GM19324 (cell line): ENCODE data around the gene SIRPD.
"Not testable (repeated sequence)": the region's sequence is repeated elsewhere in the genome, so short reads cannot be mapped to it uniquely, and the experiment has no call there.

Source experiments
- ATAC-seq: cut with Tn5 transposase; IDR thresholded peaks from one replicate; pipeline ENCODE4 v1.9.1; 2021; ENCODE audit warnings: mild to moderate bottlenecking, moderate library complexity; ENCODE audit not compliant: unreplicated experiment, low FRiP score

SIRPD gene

GRCh38 chr20:1557605-1558004 is at the start of gene SIRPD:
TSS of gene SIRPD (minus strand) at chr20:1557705. CDS start at chr20:1557653, 52 bp downstream.
- no peak for ATAC-seq

DNA sequence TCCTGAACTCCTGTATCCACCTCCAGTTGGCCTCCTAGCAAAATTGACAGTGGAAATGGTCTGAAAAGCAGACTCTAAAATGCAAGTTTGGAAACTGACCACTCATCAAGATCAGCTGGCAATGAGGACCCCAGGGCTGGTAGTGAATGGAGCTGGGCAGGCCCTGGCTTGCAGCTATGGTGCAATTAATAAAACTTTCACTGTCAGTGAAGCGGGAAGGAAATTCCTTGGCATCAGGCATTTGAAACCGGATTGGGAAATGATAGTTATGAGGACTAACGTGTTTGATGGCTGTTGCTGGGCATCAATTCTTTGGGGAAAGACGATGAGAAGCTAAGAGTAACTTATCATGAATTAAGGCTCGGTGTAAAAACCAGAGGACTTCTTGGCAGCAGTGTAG is 43.2 kb upstream of the SIRPD start:
- ATAC-seq = no peak

DNA sequence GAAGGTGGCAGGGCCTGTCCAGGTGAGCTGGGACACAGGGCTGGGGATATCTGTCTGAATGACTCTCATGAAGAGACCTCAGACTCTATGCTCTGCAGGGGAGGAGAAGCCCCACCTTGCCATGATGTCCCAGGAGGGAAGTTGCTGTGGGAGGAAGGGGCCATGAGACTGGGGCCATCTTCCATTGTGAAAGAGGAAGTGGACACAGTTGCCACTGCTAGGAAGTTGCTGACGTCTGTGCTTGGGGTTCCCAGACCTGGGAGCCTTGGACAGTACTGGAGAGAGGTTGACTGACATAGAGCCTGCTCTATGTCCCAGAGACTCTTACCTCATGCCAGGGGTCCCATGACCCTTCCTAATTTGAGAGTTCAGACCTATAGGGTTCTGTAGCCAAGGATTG is 37.8 kb upstream of the SIRPD start:
- no peak for ATAC-seq

DNA sequence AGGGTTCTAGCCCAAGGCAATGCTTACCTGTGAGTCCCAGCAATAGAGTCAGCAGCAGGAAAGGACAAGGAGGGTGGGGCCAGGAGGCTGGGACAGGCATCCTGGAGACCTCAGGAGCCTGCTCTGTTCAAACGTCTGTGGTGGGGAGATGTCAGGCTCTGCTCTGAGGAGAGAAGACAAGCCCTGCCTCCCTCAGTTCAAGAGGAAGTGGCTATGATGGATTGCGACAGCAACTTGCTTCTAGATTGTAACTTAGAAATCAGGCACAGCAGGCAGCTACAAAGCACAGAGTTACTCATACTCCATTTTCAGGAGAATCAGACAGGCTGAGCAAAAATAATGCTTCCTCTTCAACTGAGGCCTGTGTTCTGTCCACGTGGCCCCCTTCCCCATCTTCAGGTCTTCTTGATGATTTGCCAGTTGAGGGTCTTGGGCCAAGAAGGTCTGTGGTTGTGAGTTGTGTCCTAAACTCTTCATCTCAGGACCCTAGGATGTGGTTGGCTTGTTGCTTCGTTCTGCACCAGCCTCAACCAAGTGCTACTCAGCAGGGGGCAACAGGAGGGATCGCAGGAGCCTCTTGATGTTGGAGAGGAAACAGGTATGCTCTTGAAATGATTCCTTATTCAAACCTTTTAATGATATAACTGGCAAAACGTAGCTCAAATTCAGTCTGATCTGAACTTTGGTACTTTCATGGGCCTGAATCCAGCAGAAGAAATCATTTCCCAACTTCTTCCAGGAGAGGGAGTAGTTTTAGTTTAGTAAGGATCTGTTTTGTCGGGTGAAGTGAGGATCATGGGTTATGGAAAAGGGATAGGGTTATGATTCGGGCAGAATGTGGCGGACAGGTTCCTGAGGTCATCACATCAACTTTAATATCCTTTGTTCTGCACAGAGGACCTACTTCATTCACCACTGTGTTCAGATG is 31.3 kb upstream of the SIRPD start:
- ATAC-seq = no peak

DNA sequence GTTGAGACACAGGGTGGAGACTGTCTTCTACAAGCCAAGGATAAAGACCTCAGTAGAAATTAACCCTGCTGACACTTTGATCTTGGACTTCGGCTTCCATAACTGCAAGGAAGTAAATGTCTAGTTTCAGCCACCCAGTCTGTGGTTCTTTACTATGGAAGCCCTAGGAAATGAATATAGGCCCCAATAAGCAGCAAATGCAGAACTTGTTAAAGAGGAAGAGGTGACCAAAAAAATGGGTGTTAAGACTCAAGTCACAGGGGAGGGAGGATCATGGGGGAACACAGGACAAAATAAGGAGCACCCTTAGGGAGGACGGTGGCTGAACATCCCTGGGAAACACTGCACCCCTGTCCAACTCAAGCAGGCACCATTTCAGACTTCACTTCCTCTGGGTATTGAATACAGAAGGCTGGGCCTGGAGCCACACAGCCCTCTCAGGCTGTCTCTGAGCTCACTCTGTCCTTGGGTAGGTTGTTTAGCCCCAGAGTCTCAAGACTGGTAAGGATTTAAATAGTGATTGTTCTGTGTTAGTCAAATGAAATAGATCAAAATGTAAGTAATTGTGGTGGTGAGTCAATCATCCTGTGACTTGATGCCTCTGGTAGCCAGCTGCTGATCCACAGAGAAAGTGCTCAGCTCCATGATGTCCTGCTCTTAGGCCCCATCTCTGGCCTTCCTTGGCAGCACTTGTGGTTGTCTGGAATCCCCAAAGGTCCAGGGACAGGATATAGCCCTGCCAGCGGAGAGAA is 30.5 kb upstream of the SIRPD start:
- no peak for ATAC-seq

GRCh38 chr20:1579488-1579887 is 22.0 kb upstream of the SIRPD start:
- no peak for ATAC-seq

- ATAC-seq = no peak
These were observed 20.4 kb upstream of the SIRPD start for GRCh38 chr20:1577906-1578305.

DNA sequence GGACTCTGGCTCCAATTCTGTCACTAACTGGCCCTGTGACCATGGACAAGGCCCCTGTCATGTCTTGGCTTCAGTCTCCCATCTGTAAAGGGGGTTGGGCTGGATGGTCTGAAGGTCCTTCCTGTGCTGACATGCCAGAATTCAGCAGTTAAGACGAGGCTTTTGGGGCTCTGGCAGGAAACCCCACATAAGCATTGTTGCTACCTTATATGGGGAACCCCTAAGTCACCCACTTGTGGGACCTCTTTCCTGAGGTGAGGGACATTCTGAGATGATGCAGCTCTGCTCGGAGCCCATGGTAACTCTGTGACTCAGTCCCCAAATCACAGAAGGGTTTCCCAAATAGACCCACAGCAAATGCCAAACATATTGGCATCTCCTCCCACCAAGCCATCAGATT is 19.8 kb upstream of the SIRPD start:
- ATAC-seq = not testable (repeated sequence)

DNA sequence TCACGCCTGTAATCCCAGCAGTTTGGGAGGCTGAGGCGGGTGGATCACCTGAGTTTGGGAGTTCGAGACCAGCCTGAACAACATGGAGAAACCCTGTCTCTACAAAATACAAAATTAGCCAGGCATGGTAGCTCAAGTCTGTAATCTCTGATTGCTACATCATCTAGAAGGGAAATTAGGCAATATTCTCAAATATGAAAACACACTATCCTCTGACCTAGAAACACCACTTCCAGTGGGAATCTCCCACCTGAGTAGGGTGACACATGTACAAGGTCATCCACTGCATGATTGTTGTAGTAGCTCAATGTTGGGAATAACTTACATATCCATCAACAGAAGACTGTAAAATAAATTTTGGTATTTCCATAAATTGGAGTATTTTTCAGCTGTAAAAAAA is 19.1 kb upstream of the SIRPD start:
- ATAC-seq = no peak

GRCh38 chr20:1576003-1576402 is 18.5 kb upstream of the SIRPD start:
- not testable (repeated sequence) for ATAC-seq

GRCh38 chr20:1571583-1571982 is 14.1 kb upstream of the SIRPD start:
- not testable (repeated sequence) for ATAC-seq

GRCh38 chr20:1569415-1569881 is 11.9 kb upstream of the SIRPD start:
- no peak for ATAC-seq

- no peak for ATAC-seq
These were observed 10.6 kb upstream of the SIRPD start for GRCh38 chr20:1568163-1568490.

- no peak for ATAC-seq
These were observed 10.1 kb upstream of the SIRPD start for GRCh38 chr20:1567392-1568162.

DNA sequence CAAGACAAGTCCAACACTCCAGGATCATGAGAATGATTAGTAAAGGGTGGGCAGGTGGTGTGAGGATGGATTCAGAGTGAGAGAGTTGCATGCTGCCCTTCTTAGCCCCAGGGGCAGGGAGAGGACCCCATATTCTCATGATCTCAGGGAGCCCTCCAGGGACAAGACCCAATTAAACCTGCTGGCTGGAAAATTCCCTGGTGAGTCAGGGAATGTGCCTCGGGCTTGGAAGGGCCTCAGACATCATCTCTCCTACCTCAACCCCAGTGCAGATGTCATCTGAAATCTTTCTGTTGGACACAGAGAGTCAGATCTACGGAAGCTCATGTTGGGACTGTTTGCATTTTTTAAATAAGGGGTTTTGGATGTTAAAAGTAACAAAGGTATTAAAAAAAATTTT is 9.2 kb upstream of the SIRPD start:
- ATAC-seq = no peak

GRCh38 chr20:1565461-1565860 is 8.0 kb upstream of the SIRPD start:
- no peak for ATAC-seq

GRCh38 chr20:1563598-1563997 is 6.1 kb upstream of the SIRPD start:
- no peak for ATAC-seq

- no peak for ATAC-seq
These were observed 5.1 kb upstream of the SIRPD start for GRCh38 chr20:1562622-1563021.

- no peak for ATAC-seq
These were observed 3.8 kb upstream of the SIRPD start for GRCh38 chr20:1561350-1561749.

DNA sequence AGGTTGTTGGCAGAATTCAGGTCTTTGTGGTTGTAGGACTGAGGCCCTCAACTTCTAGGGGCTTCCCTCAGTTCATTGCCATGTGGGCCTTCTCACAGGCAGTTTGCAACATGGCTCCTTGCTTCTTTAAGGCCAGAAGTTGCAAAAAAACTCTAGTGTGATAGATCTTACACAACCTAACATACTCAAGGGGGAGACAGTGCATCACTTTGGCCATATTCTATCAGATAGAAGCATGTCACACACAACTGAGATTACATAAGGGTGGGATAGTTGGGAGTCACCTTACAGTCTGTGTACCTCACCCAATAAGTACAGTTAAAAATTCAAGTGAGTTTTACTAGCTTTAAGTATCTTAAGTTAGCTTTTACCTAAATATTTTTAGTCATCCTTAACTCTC is 1.6 kb downstream of the SIRPD start:
- no peak for ATAC-seq
